Activated CD4-positive, alpha-beta memory T cell treated with anti-CD3 and anti-CD28 coated beads for 36 hours (primary cell): ENCODE results near the gene ANXA10. TPM values are rescaled to one million over a fixed set of nuclear protein-coding genes. Genes with fewer than 3 reads are reported as not detected.

Experiments used
- CTCF ChIA-PET: fragments of 350-600 bp; sonication (Branson Sonifier 250); formaldehyde crosslinking; loops from one replicate; lab custom pipeline; 2021; ENCODE audit warnings: antibody characterized with exemption, inconsistent platforms; lab: Charles Lee
- POLR2A ChIA-PET: fragments of 350-600 bp; sonication (Branson Sonifier 250); formaldehyde crosslinking; loops from one replicate; lab custom pipeline; 2021; ENCODE audit warnings: antibody characterized with exemption; lab: Charles Lee
- DNase-seq: peaks from one replicate; pipeline ENCODE4 v3.0.0-alpha.2; 2020
- H3K27ac Mint-ChIP-seq: one replicate; pipeline ENCODE4 v1.8.0; 2021; ENCODE audit warnings: mixed read lengths
- H3K27me3 Mint-ChIP-seq: one replicate; pipeline ENCODE4 v1.8.0; 2021; ENCODE audit warnings: mixed read lengths
- H3K36me3 Mint-ChIP-seq: one replicate; pipeline ENCODE4 v1.8.0; 2021; ENCODE audit warnings: mixed read lengths
- H3K4me1 Mint-ChIP-seq: one replicate; pipeline ENCODE4 v1.8.0; 2021; ENCODE audit warnings: low read depth, mixed read lengths
- H3K4me3 Mint-ChIP-seq: one replicate; pipeline ENCODE4 v1.8.0; 2021; ENCODE audit warnings: mild to moderate bottlenecking, mixed read lengths
- H3K9me3 Mint-ChIP-seq: one replicate; pipeline ENCODE4 v1.8.0; 2021; ENCODE audit warnings: mixed read lengths
- intact Hi-C: fragments of 100-400 bp; cut with micrococcal nuclease; formaldehyde crosslinking; loops from one replicate; pipeline ENCODE4 v1.15.1; 2023
- total RNA-seq, 2 experiments: library from RNA; stranded (reverse); gene quantifications; one replicate each; pipeline ENCODE4 v1.2.3, GENCODE V29; 2021

ANXA10 gene
- total RNA-seq, 2 experiments from 2014 or later: not detected

DNA sequence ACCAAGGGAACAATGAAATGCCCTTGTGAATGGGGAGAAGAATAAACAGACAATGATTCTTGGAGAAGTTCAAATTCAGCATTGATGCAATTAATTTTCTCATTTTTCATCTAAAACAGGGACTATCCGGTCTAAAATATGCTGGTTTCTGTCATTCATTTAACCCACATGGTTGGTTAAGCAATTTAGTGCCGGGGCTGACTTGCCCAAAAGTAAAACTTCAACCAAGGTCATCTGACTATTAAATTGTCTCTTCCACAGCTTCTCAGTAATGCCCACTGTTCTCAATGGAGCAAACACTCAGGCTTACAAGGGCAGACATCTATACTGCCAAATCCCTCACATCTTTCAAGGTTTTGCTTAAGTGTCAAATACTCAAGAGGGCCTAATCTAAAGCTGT lies 51.3 kb downstream of the ANXA10 start:
- Mint-ChIP-seq H3K27me3 (no peaks in the 10 kb centered on the region), H3K27ac (no peak overlapping the region), H3K4me1 (no peaks in the 10 kb centered on the region), H3K9me3 (no peaks in the 10 kb centered on the region), H3K4me3 (no peak overlapping the region), H3K36me3 (no peaks in the 10 kb centered on the region)
- POLR2A ChIA-PET: no interaction called here
- no peak for DNase-seq
- intact Hi-C loops: no loop called here
- CTCF ChIA-PET: interaction anchor here (0.9 kb wide), 1 partner anchor 10 kb away, joined by 4 read pairs; no protein-coding TSS in a partner anchor

DNA sequence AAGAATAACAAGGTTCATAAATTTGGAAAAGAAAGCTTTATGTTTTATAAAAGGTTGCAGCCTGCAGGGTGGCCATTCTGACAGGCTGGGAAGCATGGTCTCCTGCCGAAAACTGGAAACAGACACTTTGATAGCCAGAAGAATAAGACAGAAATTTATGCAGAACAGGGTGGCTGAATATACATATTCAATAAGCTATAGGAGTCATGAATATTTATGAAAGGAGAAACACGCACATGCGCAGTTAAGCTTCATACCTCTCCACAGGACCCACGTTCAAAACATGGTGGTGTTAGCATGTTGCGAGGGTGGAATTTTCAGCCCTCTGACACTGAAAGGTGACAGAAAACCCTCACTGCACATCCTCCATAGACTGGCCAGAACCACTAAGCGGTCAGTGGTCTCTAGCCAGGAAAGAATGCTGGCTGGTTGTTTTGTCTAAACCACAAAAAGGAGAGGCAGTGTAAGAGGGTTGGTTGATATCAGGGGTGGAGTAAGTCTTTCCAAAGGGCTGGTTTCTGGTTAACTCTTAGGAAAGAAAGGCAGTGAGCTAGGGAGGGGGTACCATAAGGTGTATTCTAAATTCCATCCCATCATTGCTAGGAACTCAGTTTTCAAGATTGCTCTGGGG lies 58.2 kb downstream of the ANXA10 start:
- ChIA-PET POLR2A (no interaction called here), CTCF (no interaction called here)
- Mint-ChIP-seq H3K36me3 (no peaks in the 10 kb centered on the region), H3K27ac (no peak overlapping the region), H3K4me3 (no peak overlapping the region), H3K9me3 (no peaks in the 10 kb centered on the region), H3K4me1 (peaks cover 6% of the 10 kb centered on the region), H3K27me3 (peaks cover 1% of the 10 kb centered on the region)
- intact Hi-C loops: loop anchor here (5.0 kb wide), 1 partner anchor 1983 kb away; no protein-coding TSS in a partner anchor
- DNase-seq: no peak

DNA sequence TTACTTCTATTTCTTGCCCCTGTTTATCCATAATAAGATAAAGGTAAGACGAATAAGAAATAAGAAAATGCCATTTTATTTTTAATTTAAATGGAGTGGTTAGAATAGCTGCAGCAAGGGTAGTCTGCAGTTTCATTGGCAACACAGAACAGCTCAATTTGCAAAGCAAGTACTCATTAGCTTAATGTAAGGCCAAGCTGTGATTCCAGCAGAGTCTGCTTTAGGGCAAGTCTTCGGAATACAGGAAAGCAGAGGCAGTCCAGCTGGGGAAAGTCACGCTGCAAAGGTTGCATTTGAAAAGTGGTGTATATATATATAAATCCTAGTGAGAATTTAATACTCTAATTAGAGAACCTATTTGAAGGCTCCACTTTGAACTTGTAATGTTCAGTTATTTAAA lies 59.0 kb downstream of the ANXA10 start:
- Mint-ChIP-seq H3K36me3 (no peaks in the 10 kb centered on the region), H3K27ac (no peak overlapping the region), H3K4me3 (no peak overlapping the region), H3K9me3 (no peaks in the 10 kb centered on the region), H3K27me3 (peaks cover 1% of the 10 kb centered on the region), H3K4me1 (peaks cover 6% of the 10 kb centered on the region)
- CTCF ChIA-PET: no interaction called here
- no peak for DNase-seq
- POLR2A ChIA-PET: no interaction called here
- intact Hi-C loops: loop anchor here (5.0 kb wide), 1 partner anchor 1984 kb away; no protein-coding TSS in a partner anchor

DNA sequence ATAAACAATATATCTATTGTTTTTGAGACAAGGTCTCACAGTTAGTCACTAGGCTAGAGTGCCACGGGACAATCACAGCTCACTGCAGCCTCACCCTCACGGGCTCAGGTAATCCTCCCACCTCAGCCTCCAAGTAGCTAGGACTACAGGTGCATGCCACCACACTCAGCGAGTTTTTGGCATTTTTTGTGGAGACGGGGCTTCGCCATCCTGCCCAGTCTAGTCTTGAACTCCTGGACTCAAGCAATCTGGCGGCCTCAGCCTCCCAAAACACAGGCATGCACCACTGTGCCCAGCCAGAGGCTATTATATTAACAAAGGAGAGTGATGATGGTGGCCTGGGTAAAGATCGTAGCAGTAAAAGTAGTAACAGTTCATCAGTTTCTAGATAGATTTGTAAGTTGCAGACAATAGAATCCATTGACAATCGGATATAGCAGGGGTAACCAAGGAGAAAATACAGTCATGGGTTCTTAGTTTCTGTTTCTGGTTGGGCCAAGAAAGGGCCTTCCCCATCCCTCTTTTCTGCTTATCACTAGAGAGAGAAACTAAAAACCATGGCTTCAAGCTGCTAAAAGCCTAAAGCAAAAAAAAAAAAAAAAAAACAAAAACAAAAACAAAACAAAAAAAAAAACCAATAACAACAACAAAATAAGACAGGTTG lies 60.6 kb downstream of the ANXA10 start:
- no peaks in the 10 kb centered on the region for H3K36me3 Mint-ChIP-seq
- no peak for DNase-seq
- no peaks in the 10 kb centered on the region for H3K9me3 Mint-ChIP-seq
- intact Hi-C loops: loop anchor here (5.0 kb wide), 1 partner anchor 1986 kb away; no protein-coding TSS in a partner anchor
- H3K4me3 Mint-ChIP-seq: no peak overlapping the region
- CTCF ChIA-PET: interaction anchor here (0.6 to 2.1 kb wide), 7 partner anchors 9 to 1832 kb away, joined by 3 to 9 read pairs (median 5); no protein-coding TSS in a partner anchor
- peaks cover 1% of the 10 kb centered on the region for H3K27me3 Mint-ChIP-seq
- H3K4me1 Mint-ChIP-seq: peaks cover 6% of the 10 kb centered on the region
- H3K27ac Mint-ChIP-seq: no peak overlapping the region
- POLR2A ChIA-PET: no interaction called here

DNA sequence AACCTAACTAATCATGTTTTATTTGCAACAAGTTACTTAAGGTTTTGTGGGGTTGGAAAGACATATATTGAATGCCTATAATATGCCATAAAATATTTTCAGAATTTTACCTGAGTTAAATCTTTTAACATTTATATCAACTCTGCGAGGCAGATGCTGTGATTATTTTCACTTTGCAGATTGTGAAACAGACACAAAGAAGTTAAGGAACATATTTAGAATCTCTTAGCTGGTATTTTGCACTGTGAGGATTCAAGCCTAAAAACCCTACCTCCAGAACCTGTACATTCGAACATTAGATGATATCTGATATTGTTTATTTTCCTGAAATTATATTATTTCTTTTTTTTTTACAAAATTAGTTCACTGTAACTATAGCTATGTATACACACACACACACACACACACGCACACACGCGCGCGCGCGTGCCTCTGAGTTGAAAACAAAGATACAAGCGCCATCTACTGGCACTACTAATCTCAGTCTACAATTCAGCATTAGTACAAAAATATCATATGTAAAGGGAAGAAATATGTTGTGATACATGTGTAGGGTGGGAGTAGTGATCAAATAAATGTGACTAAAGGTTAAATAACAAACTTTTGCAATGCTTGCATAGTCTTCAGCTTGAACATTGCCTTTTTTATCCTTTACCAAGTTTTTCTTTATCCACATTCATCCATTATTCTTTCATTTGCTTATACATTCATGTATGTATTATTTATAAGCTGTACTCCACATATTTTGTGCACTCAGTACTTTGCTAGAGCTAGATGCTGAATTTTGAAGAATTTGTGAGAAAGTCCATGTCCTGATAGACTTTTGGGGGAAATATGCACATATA lies 61.5 kb downstream of the ANXA10 start:
- CTCF ChIA-PET: interaction anchor here (0.6 to 2.1 kb wide), 11 partner anchors 10 to 1988 kb away, joined by 3 to 9 read pairs (median 4); no protein-coding TSS in a partner anchor
- Mint-ChIP-seq H3K27me3 (peaks cover 1% of the 10 kb centered on the region), H3K4me1 (peaks cover 6% of the 10 kb centered on the region), H3K36me3 (no peaks in the 10 kb centered on the region), H3K27ac (no peak overlapping the region), H3K4me3 (no peak overlapping the region), H3K9me3 (no peaks in the 10 kb centered on the region)
- peak; percentile 65 for DNase-seq
- POLR2A ChIA-PET: no interaction called here
- intact Hi-C loops: loop anchor here (1.0 to 5.0 kb wide), 2 partner anchors 1133 to 1987 kb away; no protein-coding TSS in a partner anchor

DNA sequence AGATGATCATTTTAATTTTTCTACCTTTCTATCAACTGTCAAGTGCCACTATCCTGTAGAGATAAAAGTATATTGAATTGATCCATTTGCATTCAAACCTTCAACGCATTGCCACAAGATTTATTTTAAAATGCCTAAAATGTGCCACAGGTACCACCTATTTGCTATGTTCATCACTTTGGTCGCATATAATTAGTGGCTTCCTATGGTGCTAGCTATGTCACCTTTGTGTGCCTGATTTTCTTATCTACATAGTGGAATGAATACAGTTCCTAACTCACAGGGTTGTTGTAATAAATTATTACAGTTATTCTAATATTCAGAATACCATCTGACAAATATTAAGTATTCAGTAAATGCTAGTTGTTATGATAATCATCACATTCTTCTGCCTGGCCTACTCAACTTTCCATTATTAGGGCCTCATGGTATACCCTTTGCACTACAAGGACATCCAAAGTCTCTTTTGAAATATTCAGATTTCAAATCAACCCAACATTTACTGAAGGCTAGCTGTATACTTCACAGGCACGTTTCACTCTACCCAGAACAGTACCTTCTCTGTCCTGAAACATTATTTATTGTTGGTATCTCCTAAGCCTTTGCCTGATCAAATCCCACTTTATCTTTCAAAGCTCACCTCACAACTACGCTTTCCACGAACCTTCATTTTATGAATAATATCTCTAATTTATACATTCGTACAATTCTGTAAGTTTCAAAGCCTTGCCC lies 62.4 kb downstream of the ANXA10 start:
- peaks cover 1% of the 10 kb centered on the region for H3K27me3 Mint-ChIP-seq
- CTCF ChIA-PET: interaction anchor here (0.9 to 2.1 kb wide), 6 partner anchors 12 to 1989 kb away, joined by 3 to 9 read pairs (median 4); no protein-coding TSS in a partner anchor
- intact Hi-C loops: loop anchor here (1.0 to 5.0 kb wide), 2 partner anchors 1133 to 1987 kb away; no protein-coding TSS in a partner anchor
- POLR2A ChIA-PET: interaction anchor here (0.5 kb wide), 1 partner anchor 218 kb away, joined by 3 read pairs; no protein-coding TSS in a partner anchor
- no peaks in the 10 kb centered on the region for H3K9me3 Mint-ChIP-seq
- no peaks in the 10 kb centered on the region for H3K36me3 Mint-ChIP-seq
- H3K27ac Mint-ChIP-seq: no peak overlapping the region
- no peak overlapping the region for H3K4me3 Mint-ChIP-seq
- DNase-seq: no peak
- H3K4me1 Mint-ChIP-seq: peaks cover 6% of the 10 kb centered on the region

DNA sequence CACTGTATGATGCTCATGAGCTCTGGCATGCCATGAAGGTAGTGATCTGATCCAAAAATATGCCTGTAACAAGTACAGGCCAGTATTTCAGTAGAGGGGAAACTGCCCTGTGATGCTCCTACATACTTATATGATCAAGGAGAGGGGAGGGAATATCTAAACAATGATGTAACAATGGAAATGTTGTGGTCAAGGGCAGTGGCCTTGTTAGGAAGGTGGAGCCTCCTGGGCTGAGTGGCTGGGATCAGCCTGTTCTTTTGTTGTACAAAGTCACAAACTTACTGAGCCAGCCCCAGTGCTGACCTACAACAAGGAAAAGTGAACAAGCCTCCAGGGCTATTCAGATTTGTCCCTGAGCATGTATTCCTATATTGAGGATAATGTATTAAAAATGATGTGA lies 70.3 kb downstream of the ANXA10 start:
- no peak for DNase-seq
- Mint-ChIP-seq H3K36me3 (no peaks in the 10 kb centered on the region), H3K4me3 (no peak overlapping the region), H3K4me1 (no peaks in the 10 kb centered on the region), H3K27me3 (peaks cover 6% of the 10 kb centered on the region), H3K27ac (no peak overlapping the region), H3K9me3 (peaks cover 13% of the 10 kb centered on the region)
- intact Hi-C loops: no loop called here
- ChIA-PET CTCF (no interaction called here), POLR2A (no interaction called here)

DNA sequence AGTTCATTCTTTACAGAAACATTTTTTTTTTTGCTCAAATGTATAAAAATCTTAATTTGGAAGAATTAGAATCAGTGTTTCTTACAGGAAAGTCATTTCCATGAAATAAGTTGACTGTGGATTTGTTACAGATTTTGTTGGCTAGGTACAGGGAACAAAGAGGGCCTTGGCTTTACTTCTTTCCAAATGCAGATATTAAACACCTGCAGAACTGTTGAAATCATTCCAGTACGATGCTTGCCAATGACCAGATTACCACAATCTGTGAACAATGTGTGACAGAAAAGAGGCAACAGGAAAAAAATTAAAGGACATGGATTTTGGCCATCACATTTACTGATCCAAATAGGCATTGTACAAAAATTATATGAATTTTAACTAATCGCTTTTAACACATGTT lies 70.8 kb downstream of the ANXA10 start:
- H3K4me3 Mint-ChIP-seq: no peak overlapping the region
- no peaks in the 10 kb centered on the region for H3K4me1 Mint-ChIP-seq
- H3K9me3 Mint-ChIP-seq: peaks cover 13% of the 10 kb centered on the region
- POLR2A ChIA-PET: no interaction called here
- intact Hi-C loops: no loop called here
- CTCF ChIA-PET: no interaction called here
- H3K27me3 Mint-ChIP-seq: peaks cover 6% of the 10 kb centered on the region
- DNase-seq: no peak
- no peak overlapping the region for H3K27ac Mint-ChIP-seq
- H3K36me3 Mint-ChIP-seq: no peaks in the 10 kb centered on the region

DNA sequence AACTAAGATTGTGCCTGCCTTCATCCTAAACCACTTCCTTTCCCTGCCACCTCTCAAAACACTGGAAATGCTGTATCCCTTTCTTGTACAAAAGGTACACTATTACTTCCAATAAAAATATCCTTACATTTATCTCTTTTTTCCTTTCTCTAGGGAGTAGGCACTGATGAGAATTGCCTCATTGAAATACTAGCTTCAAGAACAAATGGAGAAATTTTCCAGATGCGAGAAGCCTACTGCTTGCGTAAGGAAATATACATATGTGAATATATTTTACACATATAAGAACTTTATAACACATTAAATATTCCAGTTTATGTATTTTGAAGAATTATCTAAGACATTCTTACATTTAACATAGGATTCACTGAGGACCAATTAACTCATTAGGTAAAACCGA lies 71.7 kb downstream of the ANXA10 start:
- ChIA-PET POLR2A (no interaction called here), CTCF (interaction anchor here (0.5 kb wide), 1 partner anchor 778 kb away, joined by 4 read pairs; no protein-coding TSS in a partner anchor)
- Mint-ChIP-seq H3K9me3 (peaks cover 13% of the 10 kb centered on the region), H3K27ac (no peak overlapping the region), H3K36me3 (no peaks in the 10 kb centered on the region), H3K4me3 (no peak overlapping the region), H3K4me1 (no peaks in the 10 kb centered on the region), H3K27me3 (peaks cover 6% of the 10 kb centered on the region)
- intact Hi-C loops: no loop called here
- DNase-seq: no peak

DNA sequence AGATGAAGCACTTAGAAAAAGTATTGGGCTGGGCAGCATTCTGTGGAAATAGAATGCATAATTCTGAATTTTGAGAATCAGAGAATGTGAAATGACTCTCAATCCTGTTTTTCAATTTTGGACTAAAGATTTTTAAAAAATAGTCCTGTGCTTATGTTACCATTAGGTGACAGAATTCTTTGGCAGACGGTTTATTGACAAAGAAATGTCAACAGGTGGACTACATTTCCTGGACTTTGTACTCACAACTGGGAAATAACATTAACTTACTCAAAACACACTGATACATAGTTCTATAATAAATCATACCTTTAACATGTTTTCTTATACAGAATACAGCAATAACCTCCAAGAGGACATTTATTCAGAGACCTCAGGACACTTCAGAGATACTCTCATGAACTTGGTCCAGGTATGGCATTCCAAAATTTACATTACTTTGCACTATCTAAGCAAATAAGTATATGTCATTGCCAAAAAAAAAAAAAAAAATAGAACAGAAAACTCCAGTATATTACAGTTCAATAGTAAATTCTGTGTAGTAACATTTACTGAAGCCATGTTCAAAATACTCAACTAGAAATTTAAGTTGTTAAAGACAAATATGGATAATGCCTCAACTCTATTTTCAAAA lies 72.7 kb downstream of the ANXA10 start:
- ChIA-PET POLR2A (no interaction called here), CTCF (interaction anchor here (1.8 kb wide), 1 partner anchor 11 kb away, joined by 8 read pairs; no protein-coding TSS in a partner anchor)
- peaks cover 11% of the 10 kb centered on the region for H3K9me3 Mint-ChIP-seq
- no peak overlapping the region for H3K4me3 Mint-ChIP-seq
- no peak overlapping the region for H3K27ac Mint-ChIP-seq
- no peaks in the 10 kb centered on the region for H3K4me1 Mint-ChIP-seq
- peaks cover 6% of the 10 kb centered on the region for H3K27me3 Mint-ChIP-seq
- no peak for DNase-seq
- no peaks in the 10 kb centered on the region for H3K36me3 Mint-ChIP-seq
- intact Hi-C loops: no loop called here

DNA sequence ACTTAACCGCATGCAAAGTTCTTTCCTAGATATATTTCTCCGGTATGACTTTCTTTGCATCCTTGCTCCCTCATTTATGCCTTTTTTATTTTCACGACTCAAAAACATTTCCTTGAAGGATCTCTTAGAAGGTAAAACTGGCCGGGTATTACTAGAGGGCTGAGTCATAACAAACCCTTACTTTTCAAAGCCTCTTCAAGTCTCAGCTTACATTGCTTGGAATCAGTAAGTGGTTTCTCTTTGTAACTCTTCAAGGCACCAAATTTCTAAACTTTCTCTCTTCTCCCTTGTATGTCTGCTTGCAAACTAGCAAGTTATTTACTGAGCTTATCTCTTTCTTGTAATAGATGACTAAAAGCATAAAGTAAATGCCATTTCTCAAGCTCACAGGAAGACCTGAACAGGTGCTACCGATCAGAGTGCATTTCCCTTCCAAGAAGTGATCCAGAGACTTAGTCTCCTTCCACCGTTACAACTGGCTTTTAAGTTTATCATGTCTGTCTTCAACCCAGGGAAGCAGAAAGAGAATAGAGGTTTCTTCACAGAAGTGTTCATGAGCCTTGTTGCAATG lies 75.5 kb downstream of the ANXA10 start:
- Mint-ChIP-seq H3K27me3 (no peaks in the 10 kb centered on the region), H3K4me1 (no peaks in the 10 kb centered on the region), H3K9me3 (no peaks in the 10 kb centered on the region), H3K4me3 (no peak overlapping the region), H3K36me3 (no peaks in the 10 kb centered on the region), H3K27ac (no peak overlapping the region)
- ChIA-PET POLR2A (no interaction called here), CTCF (no interaction called here)
- intact Hi-C loops: no loop called here
- no peak for DNase-seq
